ENCODE measurements around the gene MRGPRE.

- TF ChIP-seq, protein P1, sequence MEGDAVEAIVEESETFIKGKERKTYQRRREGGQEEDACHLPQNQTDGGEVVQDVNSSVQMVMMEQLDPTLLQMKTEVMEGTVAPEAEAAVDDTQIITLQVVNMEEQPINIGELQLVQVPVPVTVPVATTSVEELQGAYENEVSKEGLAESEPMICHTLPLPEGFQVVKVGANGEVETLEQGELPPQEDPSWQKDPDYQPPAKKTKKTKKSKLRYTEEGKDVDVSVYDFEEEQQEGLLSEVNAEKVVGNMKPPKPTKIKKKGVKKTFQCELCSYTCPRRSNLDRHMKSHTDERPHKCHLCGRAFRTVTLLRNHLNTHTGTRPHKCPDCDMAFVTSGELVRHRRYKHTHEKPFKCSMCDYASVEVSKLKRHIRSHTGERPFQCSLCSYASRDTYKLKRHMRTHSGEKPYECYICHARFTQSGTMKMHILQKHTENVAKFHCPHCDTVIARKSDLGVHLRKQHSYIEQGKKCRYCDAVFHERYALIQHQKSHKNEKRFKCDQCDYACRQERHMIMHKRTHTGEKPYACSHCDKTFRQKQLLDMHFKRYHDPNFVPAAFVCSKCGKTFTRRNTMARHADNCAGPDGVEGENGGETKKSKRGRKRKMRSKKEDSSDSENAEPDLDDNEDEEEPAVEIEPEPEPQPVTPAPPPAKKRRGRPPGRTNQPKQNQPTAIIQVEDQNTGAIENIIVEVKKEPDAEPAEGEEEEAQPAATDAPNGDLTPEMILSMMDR (IDR thresholded peaks at IDR 0.05) = no peak
- TF ChIP-seq POLR2AphosphoS5 (IDR thresholded peaks at IDR 0.05) = no peak
Observed at GRCh38 chr11:3196161-3197043, 35.8 kb downstream of the MRGPRE start.

Measured in sigmoid colon (tissue), 4 donors.